Activated CD8-positive, alpha-beta T cell treated with anti-CD3 and anti-CD28 coated beads, Interleukin-2, amount 10 ng/mL, durations not matched to agents 7 days and 5 days (primary cell): Measurements from ENCODE around the gene CPAMD8. TPM values are rescaled to one million over a fixed set of nuclear protein-coding genes. Genes with fewer than 3 reads are reported as not detected.

Experiments
- ATAC-seq: fragments of 150-1000 bp; cut with Tn5 transposase; one replicate; pipeline ENCODE4 v1.10.0; 2021; ENCODE audit warnings: moderate library complexity
- CTCF ChIA-PET: fragments of 350-600 bp; sonication (Branson Sonifier 250); formaldehyde crosslinking; loops from one replicate; lab custom pipeline; 2021; ENCODE audit warnings: antibody characterized with exemption; lab: Charles Lee
- POLR2A ChIA-PET: fragments of 350-600 bp; sonication (Branson Sonifier 250); formaldehyde crosslinking; loops from one replicate; lab custom pipeline; 2021; ENCODE audit warnings: antibody characterized with exemption; lab: Charles Lee
- DNase-seq: peaks from one replicate; pipeline ENCODE4 v3.0.0-alpha.2; 2020
- H3K27ac Mint-ChIP-seq: one replicate; pipeline ENCODE4 v1.8.0; 2021; ENCODE audit warnings: mild to moderate bottlenecking, mixed read lengths
- H3K27me3 Mint-ChIP-seq: one replicate; pipeline ENCODE4 v1.8.0; 2021; ENCODE audit warnings: low read depth, mixed read lengths
- H3K36me3 Mint-ChIP-seq: one replicate; pipeline ENCODE4 v1.8.0; 2021; ENCODE audit warnings: low read depth, mixed read lengths
- H3K4me1 Mint-ChIP-seq: one replicate; pipeline ENCODE4 v1.8.0; 2021; ENCODE audit warnings: low read depth, mixed read lengths
- H3K4me3 Mint-ChIP-seq: one replicate; pipeline ENCODE4 v1.8.0; 2021; ENCODE audit warnings: mild to moderate bottlenecking, mixed read lengths
- H3K9me3 Mint-ChIP-seq: one replicate; pipeline ENCODE4 v1.8.0; 2022; ENCODE audit warnings: mixed read lengths; ENCODE audit not compliant: insufficient read depth
- total RNA-seq, 2 experiments: library from RNA; stranded (reverse); gene quantifications; one replicate each; pipeline ENCODE4 v1.2.3, GENCODE V29; 2021

The CPAMD8 gene
- total RNA-seq, 2 experiments from 2014 or later, result 0.11 to 0.13 TPM

DNA sequence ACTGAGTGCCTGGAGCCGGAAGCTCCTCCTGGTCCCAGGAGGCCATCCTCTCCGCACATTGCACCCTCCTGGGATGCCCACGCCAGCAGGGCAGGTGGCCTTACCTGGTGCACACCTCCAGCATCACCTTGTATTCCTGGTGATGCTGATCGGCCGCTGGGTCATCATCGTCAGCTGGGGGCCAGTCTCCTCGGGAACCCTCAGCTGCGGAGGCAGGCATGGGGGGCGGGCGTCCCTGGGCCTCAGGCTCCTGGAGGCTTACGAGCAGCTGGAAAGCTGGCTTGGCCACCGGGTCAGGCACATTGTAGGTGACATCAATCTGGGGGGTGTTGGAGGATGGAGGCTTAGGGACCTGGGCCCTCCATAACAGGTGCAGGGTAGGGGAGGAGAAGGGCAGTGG, 124.1 kb downstream of the CPAMD8 start:
- ATAC-seq (no peak), DNase-seq (no peak)
- Mint-ChIP-seq H3K36me3 (peaks cover 4% of the 10 kb centered on the region), H3K4me3 (no peak overlapping the region), H3K4me1 (peaks cover 20% of the 10 kb centered on the region), H3K9me3 (no peaks in the 10 kb centered on the region), H3K27me3 (peaks cover 5% of the 10 kb centered on the region), H3K27ac (no peak overlapping the region)
- CTCF ChIA-PET, result no interaction called here
- POLR2A ChIA-PET, result no interaction called here

- peaks cover 9% of the 10 kb centered on the region for H3K27me3 Mint-ChIP-seq
- no peak overlapping the region for H3K4me3 Mint-ChIP-seq
- H3K4me1 Mint-ChIP-seq, result peaks cover 20% of the 10 kb centered on the region
- ChIA-PET CTCF (no interaction called here), POLR2A (no interaction called here)
- no peak for DNase-seq
- H3K36me3 Mint-ChIP-seq, result peaks cover 4% of the 10 kb centered on the region
- no peak overlapping the region for H3K27ac Mint-ChIP-seq
- no peak for ATAC-seq
- H3K9me3 Mint-ChIP-seq, result no peaks in the 10 kb centered on the region
Measured at GRCh38 chr19:16901491-16902175, 125.0 kb downstream of the CPAMD8 start.

GRCh38 chr19:16899566-16900075, 127.0 kb downstream of the CPAMD8 start:
- Mint-ChIP-seq H3K9me3 (no peaks in the 10 kb centered on the region), H3K27ac (peak overlapping the region; percentile 55), H3K4me3 (peak overlapping the region; percentile 36), H3K27me3 (peaks cover 19% of the 10 kb centered on the region), H3K36me3 (peaks cover 4% of the 10 kb centered on the region), H3K4me1 (peaks cover 29% of the 10 kb centered on the region)
- DNase-seq (peak; percentile 63), ATAC-seq (peak; percentile 28)
- ChIA-PET POLR2A (no interaction called here), CTCF (interaction anchor here (0.6 to 1.7 kb wide), 2 partner anchors 120 to 1664 kb away, joined by 3 to 11 read pairs; no protein-coding TSS in a partner anchor)

DNA sequence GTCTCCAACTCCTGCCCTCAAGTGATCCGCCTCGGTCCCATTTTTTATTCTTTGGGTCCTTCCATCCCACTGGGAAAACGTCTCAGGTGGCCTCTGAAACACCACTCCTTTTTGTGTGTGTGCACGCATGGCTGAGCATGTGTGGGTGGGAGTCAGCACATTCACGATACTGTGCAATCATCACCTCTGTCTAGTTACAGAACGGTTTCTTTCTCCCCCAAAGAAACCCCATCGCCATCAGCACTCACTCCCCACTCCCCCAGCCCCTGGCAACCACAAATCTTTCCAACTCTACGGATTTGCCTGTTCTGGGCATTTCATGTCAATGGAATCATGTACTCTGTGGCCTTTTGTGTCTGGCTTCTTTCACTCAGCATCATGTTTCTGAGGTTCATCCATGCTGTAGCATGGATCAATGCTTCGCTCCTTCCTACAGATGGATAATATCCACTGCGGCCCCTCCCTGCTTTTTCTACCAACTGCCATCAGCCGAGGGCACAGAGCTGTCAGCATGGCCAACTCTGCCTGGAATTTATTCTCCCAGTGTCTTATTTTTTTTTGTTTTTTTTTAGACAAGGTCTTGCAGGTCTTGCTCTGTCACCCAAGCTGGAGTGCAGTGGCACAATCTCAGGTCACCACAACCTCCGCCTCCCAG, 128.1 kb downstream of the CPAMD8 start:
- POLR2A ChIA-PET, result no interaction called here
- H3K9me3 Mint-ChIP-seq, result no peaks in the 10 kb centered on the region
- peaks cover 4% of the 10 kb centered on the region for H3K36me3 Mint-ChIP-seq
- H3K4me3 Mint-ChIP-seq, result peak overlapping the region; percentile 34
- no peak for ATAC-seq
- peak overlapping the region; percentile 43 for H3K27ac Mint-ChIP-seq
- no peak for DNase-seq
- H3K27me3 Mint-ChIP-seq, result peaks cover 24% of the 10 kb centered on the region
- peaks cover 41% of the 10 kb centered on the region for H3K4me1 Mint-ChIP-seq
- CTCF ChIA-PET, result interaction anchor here (1.0 to 1.7 kb wide), 2 partner anchors 119 to 126 kb away, joined by 3 to 11 read pairs; no protein-coding TSS in a partner anchor

- H3K27ac Mint-ChIP-seq, result no peak overlapping the region
- peaks cover 26% of the 10 kb centered on the region for H3K27me3 Mint-ChIP-seq
- CTCF ChIA-PET, result no interaction called here
- peaks cover 48% of the 10 kb centered on the region for H3K4me1 Mint-ChIP-seq
- H3K9me3 Mint-ChIP-seq, result no peaks in the 10 kb centered on the region
- H3K36me3 Mint-ChIP-seq, result peaks cover 4% of the 10 kb centered on the region
- peak overlapping the region; percentile 34 for H3K4me3 Mint-ChIP-seq
- POLR2A ChIA-PET, result no interaction called here
- ATAC-seq, result peak; percentile 9
- no peak for DNase-seq
Measured at GRCh38 chr19:16897856-16898161, 128.8 kb downstream of the CPAMD8 start.

GRCh38 chr19:16897029-16897855, 129.4 kb downstream of the CPAMD8 start:
- Mint-ChIP-seq H3K36me3 (peaks cover 4% of the 10 kb centered on the region), H3K4me1 (peaks cover 53% of the 10 kb centered on the region), H3K4me3 (peak overlapping the region; percentile 62), H3K27ac (peak overlapping the region; percentile 55), H3K9me3 (no peaks in the 10 kb centered on the region), H3K27me3 (peaks cover 29% of the 10 kb centered on the region)
- peak; percentile 53 for ATAC-seq
- POLR2A ChIA-PET, result no interaction called here
- CTCF ChIA-PET, result no interaction called here
- peak; percentile 76 for DNase-seq

DNA sequence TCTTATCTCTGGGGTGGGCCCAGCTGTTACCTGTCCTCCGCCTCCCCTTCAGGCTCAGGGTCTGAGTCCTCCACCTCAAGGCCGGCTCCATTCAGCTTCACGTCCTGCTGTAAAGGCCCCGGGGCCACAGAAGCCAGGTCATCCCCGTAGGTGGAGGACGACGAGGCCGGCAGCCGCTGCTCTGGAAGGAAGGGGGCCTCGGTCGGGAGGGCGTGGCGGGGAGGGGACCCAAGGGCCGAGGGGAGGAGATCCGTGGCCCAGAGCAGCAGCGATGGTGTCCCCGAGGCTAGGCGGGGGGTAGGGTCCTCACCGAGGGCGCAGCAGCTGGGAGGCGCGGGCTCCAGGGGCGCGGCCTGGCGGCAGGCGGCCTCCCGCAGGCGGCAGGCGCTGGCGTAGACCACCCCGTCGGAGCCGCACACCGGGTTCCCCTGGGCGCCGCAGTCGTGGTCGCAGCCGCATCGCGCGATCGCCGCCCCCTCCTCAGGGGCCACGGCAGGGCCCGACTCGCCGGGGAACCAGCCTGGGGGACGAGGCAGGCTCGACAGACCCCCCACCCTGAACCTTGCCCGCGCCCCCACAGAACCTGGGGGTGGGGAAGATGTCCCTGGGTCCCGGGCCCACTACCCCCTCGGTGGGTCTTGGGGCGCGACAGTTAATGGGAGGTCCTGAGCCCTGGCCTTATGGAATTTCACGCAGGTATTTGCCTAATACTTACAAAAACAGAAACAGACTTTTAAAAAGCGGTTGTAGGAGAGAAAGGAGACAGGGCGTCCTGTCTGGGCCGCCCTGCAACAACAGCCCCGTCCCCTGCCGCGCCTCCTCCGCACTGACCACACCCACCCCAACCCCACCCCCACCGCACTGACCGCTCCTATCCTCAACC, 130.2 kb downstream of the CPAMD8 start:
- no peak for DNase-seq
- ATAC-seq, result peak; percentile 42
- no peaks in the 10 kb centered on the region for H3K9me3 Mint-ChIP-seq
- POLR2A ChIA-PET, result no interaction called here
- H3K27me3 Mint-ChIP-seq, result peaks cover 31% of the 10 kb centered on the region
- H3K4me1 Mint-ChIP-seq, result peaks cover 56% of the 10 kb centered on the region
- CTCF ChIA-PET, result no interaction called here
- peak overlapping the region; percentile 62 for H3K27ac Mint-ChIP-seq
- peaks cover 4% of the 10 kb centered on the region for H3K36me3 Mint-ChIP-seq
- peak overlapping the region; percentile 53 for H3K4me3 Mint-ChIP-seq

DNA sequence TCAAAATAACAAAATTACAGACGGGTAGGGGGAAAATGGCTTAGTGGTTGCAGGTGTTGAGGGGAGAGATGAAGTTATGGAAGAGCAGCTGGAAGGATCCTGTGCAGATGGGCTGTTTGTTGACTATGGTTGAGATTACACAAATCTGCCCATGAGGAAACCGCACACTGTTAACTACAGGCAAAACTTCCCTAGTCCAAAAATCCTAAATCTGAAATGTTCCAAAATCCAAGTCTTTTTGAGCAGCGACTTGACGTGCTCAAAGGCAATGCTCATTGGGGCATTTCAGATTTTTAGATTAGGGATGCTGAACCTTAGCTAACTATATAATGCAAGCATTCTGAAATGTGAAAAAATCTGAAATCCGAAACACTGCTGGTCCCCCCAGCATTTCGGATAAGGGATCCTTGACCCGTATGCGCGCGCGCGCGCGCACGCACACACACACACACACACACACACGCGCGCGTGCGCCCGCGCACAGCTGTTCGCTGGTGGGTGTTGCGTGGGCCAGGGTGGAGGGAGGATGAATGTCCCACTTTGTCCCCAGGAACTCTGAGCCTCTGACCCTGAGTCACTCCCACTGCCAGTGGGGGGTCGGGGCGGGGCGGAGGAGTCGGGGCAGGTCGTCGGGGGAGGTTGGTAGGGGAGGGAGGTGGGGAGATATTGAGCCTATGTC, 131.0 kb downstream of the CPAMD8 start:
- H3K9me3 Mint-ChIP-seq, result no peaks in the 10 kb centered on the region
- CTCF ChIA-PET, result interaction anchor here (0.6 to 1.2 kb wide), 2 partner anchors 116 to 320 kb away, joined by 3 read pairs; partner anchors contain the start of gene USE1
- POLR2A ChIA-PET, result no interaction called here
- ATAC-seq (no peak), DNase-seq (no peak)
- no peak overlapping the region for H3K4me3 Mint-ChIP-seq
- peaks cover 31% of the 10 kb centered on the region for H3K27me3 Mint-ChIP-seq
- H3K27ac Mint-ChIP-seq, result no peak overlapping the region
- H3K36me3 Mint-ChIP-seq, result peaks cover 4% of the 10 kb centered on the region
- peaks cover 59% of the 10 kb centered on the region for H3K4me1 Mint-ChIP-seq

GRCh38 chr19:16894080-16894479, 132.5 kb downstream of the CPAMD8 start:
- ATAC-seq, result no peak
- peaks cover 31% of the 10 kb centered on the region for H3K27me3 Mint-ChIP-seq
- peaks cover 4% of the 10 kb centered on the region for H3K36me3 Mint-ChIP-seq
- CTCF ChIA-PET, result interaction anchor here (1.2 kb wide), 1 partner anchor 115 kb away, joined by 3 read pairs; no protein-coding TSS in a partner anchor
- peaks cover 56% of the 10 kb centered on the region for H3K4me1 Mint-ChIP-seq
- H3K9me3 Mint-ChIP-seq, result no peaks in the 10 kb centered on the region
- POLR2A ChIA-PET, result no interaction called here
- H3K4me3 Mint-ChIP-seq, result no peak overlapping the region
- H3K27ac Mint-ChIP-seq, result no peak overlapping the region
- no peak for DNase-seq

DNA sequence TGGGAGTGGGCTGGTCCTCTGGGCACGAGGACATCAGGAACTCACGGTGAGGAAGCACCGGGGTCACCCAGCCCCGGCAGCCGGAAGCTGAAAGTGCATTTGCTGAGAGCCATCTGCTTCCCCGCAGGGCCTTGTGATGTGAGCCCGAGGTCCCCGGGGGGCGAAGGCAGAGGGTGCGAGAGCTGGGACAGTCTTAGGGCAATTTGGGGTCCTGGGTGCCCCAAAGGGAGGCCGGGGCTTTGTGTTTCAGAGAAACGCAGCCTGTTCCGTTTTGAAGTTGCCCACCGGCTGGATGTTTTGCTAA, 133.0 kb downstream of the CPAMD8 start:
- no peak overlapping the region for H3K4me3 Mint-ChIP-seq
- ATAC-seq (no peak), DNase-seq (no peak)
- POLR2A ChIA-PET, result no interaction called here
- peaks cover 30% of the 10 kb centered on the region for H3K27me3 Mint-ChIP-seq
- peaks cover 4% of the 10 kb centered on the region for H3K36me3 Mint-ChIP-seq
- no peaks in the 10 kb centered on the region for H3K9me3 Mint-ChIP-seq
- H3K4me1 Mint-ChIP-seq, result peaks cover 57% of the 10 kb centered on the region
- CTCF ChIA-PET, result no interaction called here
- H3K27ac Mint-ChIP-seq, result peak overlapping the region; percentile 61
